ENCODE results near the gene PPM1L. TPM values are rescaled to one million over a fixed set of nuclear protein-coding genes. Genes with fewer than 3 reads are reported as not detected.
A peak's percentile ranks its signal among the peaks of the same experiment; 100 is the strongest.

Gene PPM1L
- total RNA-seq, 1 experiment from 2014 or later: 7.3 TPM

- H3K23ac ChIP-seq (ENCODE audit: insufficient read length, low read depth, low read length): no peak overlapping the region
- H4K8ac ChIP-seq (replicated peaks; ENCODE audit: insufficient read length, low read depth, low read length): no peak overlapping the region
- Mint-ChIP-seq H3K4me1 (peaks cover 18 to 31% of the 10 kb centered on the region in 2 experiments), H3K27ac (peak overlapping the region in 2 of 3 experiments; percentile 10 to 22; a peak in 2 of 7 replicates), H3K27me3 (ENCODE audit: low read depth) (no peaks in the 10 kb centered on the region), H3K36me3 (ENCODE audit: insufficient read depth in 1 of 3, low read depth in 3 of 3) (peaks cover 8 to 33% (median 8%) of the 10 kb centered on the region in 3 experiments), H3K4me3 (no peak overlapping the region), H3K9me3 (peaks cover 11 to 19% of the 10 kb centered on the region in 2 experiments; a peak in 4 of 5 replicates)
- WGBS (ENCODE audit: extremely low coverage, insufficient read length, low lambda C conversion rate): 100% methylated on average over 1 of the region's 2 CpGs
- H3K27ac ChIP-seq (ENCODE audit: insufficient read length, low read depth, low read length): no peak overlapping the region
- no peak for DNase-seq
- H2AK5ac ChIP-seq (ENCODE audit: insufficient read length, low read length): no peak overlapping the region
- H3K14ac ChIP-seq (ENCODE audit: insufficient read depth, low read length): no peak overlapping the region
- H3K27me3 ChIP-seq (ENCODE audit: insufficient read depth, low read length): no peaks in the 10 kb centered on the region
- H3K79me1 ChIP-seq (ENCODE audit: insufficient read depth, low read depth, low read length, poor library complexity, severe bottlenecking): peaks cover 3% of the 10 kb centered on the region
- no peaks in the 10 kb centered on the region for H3K9me3 ChIP-seq (ENCODE audit: control insufficient read depth, low read depth, low read length)
- H2AFZ ChIP-seq (ENCODE audit: low read length): no peak overlapping the region
- no peak overlapping the region for H3T11ph ChIP-seq (ENCODE audit: low read length)
- H3K56ac ChIP-seq (ENCODE audit: insufficient read length, low read depth, low read length): no peak overlapping the region
- H3K4me2 ChIP-seq (ENCODE audit: insufficient read depth, insufficient read length, low read length): no peak overlapping the region
- H4K20me1 ChIP-seq (ENCODE audit: control insufficient read depth, insufficient read depth, insufficient read length): no peaks in the 10 kb centered on the region
- no peak for TF ChIP-seq CTCF (conservative IDR thresholded peaks at IDR 0.05)
- H2BK12ac ChIP-seq (ENCODE audit: insufficient read length, low read depth, low read length): no peak overlapping the region
- H2BK120ac ChIP-seq (ENCODE audit: low read depth, low read length, poor library complexity, severe bottlenecking): no peak overlapping the region
- H2BK15ac ChIP-seq (ENCODE audit: low read depth, low read length): no peak overlapping the region
- H2BK5ac ChIP-seq (ENCODE audit: insufficient read length, low read length): no peak overlapping the region
- H2BK20ac ChIP-seq (ENCODE audit: low read depth, low read length, poor library complexity, severe bottlenecking): no peak overlapping the region
- H3K79me2 ChIP-seq (ENCODE audit: insufficient read depth, low read length): no peaks in the 10 kb centered on the region
- H4K91ac ChIP-seq (ENCODE audit: insufficient read length, low read depth, low read length): no peak overlapping the region
- no peak overlapping the region for H4K5ac ChIP-seq (ENCODE audit: insufficient read length, low read depth, low read length)
- no peaks in the 10 kb centered on the region for H3K4me1 ChIP-seq (ENCODE audit: insufficient read depth, low read length)
- H3K23me2 ChIP-seq (ENCODE audit: insufficient read length, low read depth, low read length, poor library complexity, severe bottlenecking): no peaks in the 10 kb centered on the region
- no peak overlapping the region for H3K4ac ChIP-seq (ENCODE audit: low read depth, low read length)
- H3K9ac ChIP-seq (ENCODE audit: extremely low read depth, insufficient read length, low read length): no peak overlapping the region
- no peak overlapping the region for H3K18ac ChIP-seq (ENCODE audit: insufficient read length, low read depth, low read length)
These were observed 34.7 kb downstream of the PPM1L start for GRCh38 chr3:160790726-160791125.
